Endothelial cell of umbilical vein (primary cell): ENCODE data around the gene CFAP210. TPM values are rescaled to one million over a fixed set of nuclear protein-coding genes. Genes with fewer than 3 reads are reported as not detected.

Source experiments
- BruUV-seq: library from RNA; stranded (reverse); fragments of 400-500 nt; replicated peaks from 2 replicates; lab custom pipeline; 2021; lab: Mats Ljungman, UMichigan
- CTCF ChIA-PET: fragments of 300-600, 350-600 bp; sonication (Branson Sonifier 250); formaldehyde crosslinking; loops from one replicate; lab custom pipeline; 2021; ENCODE audit warnings: antibody characterized with exemption, inconsistent platforms; lab: Charles Lee
- POLR2A ChIA-PET: fragments of 300-600, 350-600 bp; sonication (Branson Sonifier 250); formaldehyde crosslinking; loops from one replicate; lab custom pipeline; 2021; ENCODE audit warnings: antibody characterized with exemption, inconsistent platforms; lab: Charles Lee
- DNase-seq: peaks from one replicate; pipeline ENCODE4 v3.0.0-alpha.2; 2011; ENCODE audit warnings: low read depth, low spot score
- FAIRE-seq: peaks from 2 replicates; lab custom pipeline; 2011; peaks lifted over from hg19 to GRCh38; lab: Jason Lieb, UNC
- H2AFZ ChIP-seq: 2 replicates; pipeline ENCODE4 v1.6.0; 2012; ENCODE audit warnings: low read depth, low read length, control low read depth, inconsistent platforms
- H3K27ac ChIP-seq: 2 replicates; pipeline ENCODE4 v1.5.1; 2011; ENCODE audit warnings: low read depth, mild to moderate bottlenecking, control low read depth, low read length, moderate library complexity; ENCODE audit not compliant: insufficient read depth
- H3K27me3 ChIP-seq, 2 experiments: 2 replicates each; pipeline versions ENCODE4 v1.6.0 to v1.6.1; 2011; ENCODE audit warnings: low read length in 2 of 2, mixed read lengths in 1 of 2; ENCODE audit not compliant: control insufficient read depth in 2 of 2, insufficient read depth in 2 of 2
- H3K36me3 ChIP-seq, 2 experiments: 2 replicates in 1 of 2; 3 replicates in 1 of 2; pipeline ENCODE4 v1.5.1; 2011; ENCODE audit warnings: low read length in 2 of 2, mild to moderate bottlenecking in 1 of 2, moderate library complexity in 1 of 2; ENCODE audit not compliant: control insufficient read depth in 2 of 2, insufficient read depth in 2 of 2; ENCODE audit errors: extremely low read depth in 1 of 2
- H3K4me1 ChIP-seq: 3 replicates; pipeline ENCODE4 v1.5.1; 2011; ENCODE audit warnings: mild to moderate bottlenecking, low read length; ENCODE audit not compliant: control insufficient read depth, insufficient read depth; ENCODE audit errors: extremely low read depth
- H3K4me2 ChIP-seq: 2 replicates; pipeline ENCODE4 v1.6.1; 2011; ENCODE audit warnings: low read length, control low read depth, mixed read lengths; ENCODE audit not compliant: insufficient read depth
- H3K4me3 ChIP-seq, 3 experiments: fragments of 200-600 bp in 1 of 3; sonication (generic), shearing (Covaris generic) in 1 of 3; replicated peaks in 1 of 3; 2 replicates each; pipeline ENCODE4 v1.5.1; 2011 to 2016; ENCODE audit warnings: control low read depth in 3 of 3, low read length in 3 of 3, mild to moderate bottlenecking in 2 of 3, inconsistent platforms in 1 of 3, low read depth in 1 of 3, moderate library complexity in 1 of 3; ENCODE audit not compliant: insufficient read depth in 1 of 3
- H3K79me2 ChIP-seq: 2 replicates; pipeline ENCODE4 v1.6.0; 2012; ENCODE audit warnings: low read length, inconsistent platforms; ENCODE audit not compliant: control insufficient read depth, insufficient read depth
- H3K9ac ChIP-seq: replicated peaks from 2 replicates; pipeline ENCODE3; 2011; ENCODE audit warnings: low read length, control low read depth; ENCODE audit not compliant: insufficient read depth; ENCODE audit errors: extremely low read depth
- H3K9me1 ChIP-seq: replicated peaks from 3 replicates; pipeline ENCODE4 v1.6.0; 2011; ENCODE audit warnings: mild to moderate bottlenecking, low read length; ENCODE audit not compliant: control insufficient read depth, insufficient read depth; ENCODE audit errors: extremely low read depth
- H3K9me3 ChIP-seq: replicated peaks from 2 replicates; pipeline ENCODE4 v1.5.1; 2012; ENCODE audit warnings: low read length, inconsistent platforms; ENCODE audit not compliant: control insufficient read depth, insufficient read depth
- H4K20me1 ChIP-seq: replicated peaks from 2 replicates; pipeline ENCODE3; 2011; ENCODE audit warnings: mild to moderate bottlenecking, low read length; ENCODE audit not compliant: control insufficient read depth, insufficient read depth; ENCODE audit errors: extremely low read depth
- FOS ChIP-seq: IDR thresholded peaks from 2 replicates; pipeline ENCODE4 v1.6.1; 2011; ENCODE audit warnings: mild to moderate bottlenecking, low read length, moderate library complexity, borderline replicate concordance; ENCODE audit not compliant: insufficient read depth
- GATA2 ChIP-seq: IDR thresholded peaks from 2 replicates; pipeline ENCODE4 v1.7.0; 2011; ENCODE audit warnings: low read depth, mild to moderate bottlenecking, moderate library complexity, mixed read lengths, low read length; ENCODE audit not compliant: insufficient read length, insufficient read depth
- JUN ChIP-seq: IDR thresholded peaks from 2 replicates; pipeline ENCODE4 v1.6.1; 2011; ENCODE audit warnings: borderline replicate concordance, low read depth; ENCODE audit not compliant: insufficient read length, insufficient read depth
- MAX ChIP-seq: IDR thresholded peaks from 2 replicates; pipeline ENCODE4 v1.6.1; 2011; ENCODE audit not compliant: insufficient read depth, insufficient read length
- MYC ChIP-seq: IDR thresholded peaks from one replicate; pipeline ENCODE4 v1.6.1; 2011; ENCODE audit warnings: mild to moderate bottlenecking, low read depth, low read length
- POLR2A ChIP-seq: IDR thresholded peaks from 2 replicates; pipeline ENCODE4 v1.6.1; 2012; ENCODE audit warnings: low read depth, mild to moderate bottlenecking, control low read depth, low read length
- dilution Hi-C: fragments of 300-500 bp; cut with MboI; formaldehyde crosslinking; loops from one replicate; pipeline ENCODE4 v1.15.0; 2019; ENCODE audit warnings: low sequenced_read_pairs; ENCODE audit not compliant: extremely low pct_ligation_motif_present
- intact Hi-C: fragments of 100-400 bp; cut with micrococcal nuclease; formaldehyde crosslinking; loops from one replicate; pipeline ENCODE4 v1.10.0; 2022
- polyA plus RNA-seq, 4 experiments: library from polyadenylated mRNA; depleted of rRNA in 3 of 4; stranded (reverse) in 3 of 4; unstranded in 1 of 4; fragments of >200 nt; gene quantifications; 2 replicates each; pipeline versions ENCODE4 v1.2.1 to v1.2.3, GENCODE V29; 2011 to 2012; ENCODE audit warnings: missing spikeins in 1 of 4
- total RNA-seq: library from RNA; stranded (reverse); gene quantifications from 2 replicates; pipeline ENCODE4 v1.2.3, GENCODE V29; 2021

The CFAP210 gene
- total and polyA plus RNA-seq, 2 donors (not counting 3 experiments of a cell fraction or from before 2014, with no cell fraction given): not detected

GRCh38 chr2:169672406-169672805, 21.8 kb downstream of the CFAP210 start:
- Histone ChIP-seq H3K4me2 (no peak overlapping the region), H3K4me1 (no peaks in the 10 kb centered on the region), H3K36me3 (no peaks in the 10 kb centered on the region), H2AFZ (no peak overlapping the region), H4K20me1 (no peaks in the 10 kb centered on the region), H3K27me3 (peaks cover 1 to 3% of the 10 kb centered on the region in 2 experiments), H3K79me2 (no peaks in the 10 kb centered on the region), H3K9me1 (no peaks in the 10 kb centered on the region), H3K9ac (no peak overlapping the region), H3K9me3 (no peaks in the 10 kb centered on the region), H3K4me3 (no peak overlapping the region), H3K27ac (no peak overlapping the region)
- CTCF ChIA-PET: interaction anchor here (1.3 kb wide), 1 partner anchor 8 kb away, joined by 3 read pairs; no protein-coding TSS in a partner anchor
- no peak for TF ChIP-seq GATA2
- no peak for TF ChIP-seq MAX
- no peak for TF ChIP-seq MYC
- no peak for TF ChIP-seq JUN
- TF ChIP-seq POLR2A: no peak
- dilution Hi-C loops (no loop called here), intact Hi-C loops (no loop called here)
- FAIRE-seq (no peak), DNase-seq (no peak)
- BruUV-seq: no TSS peak
- POLR2A ChIA-PET: no interaction called here

- Histone ChIP-seq H3K9me3 (no peaks in the 10 kb centered on the region), H3K4me2 (no peak overlapping the region), H3K36me3 (no peaks in the 10 kb centered on the region), H4K20me1 (no peaks in the 10 kb centered on the region), H3K27me3 (peaks cover 2 to 3% of the 10 kb centered on the region in 2 experiments), H3K4me1 (no peaks in the 10 kb centered on the region), H3K9me1 (no peaks in the 10 kb centered on the region), H3K9ac (no peak overlapping the region), H3K4me3 (no peak overlapping the region), H3K79me2 (no peaks in the 10 kb centered on the region), H3K27ac (no peak overlapping the region), H2AFZ (no peak overlapping the region)
- no peak for TF ChIP-seq MAX
- no peak for TF ChIP-seq GATA2
- no peak for TF ChIP-seq MYC
- no peak for TF ChIP-seq JUN
- no peak for TF ChIP-seq POLR2A
- TF ChIP-seq FOS: no peak
- intact Hi-C loops (no loop called here), dilution Hi-C loops (no loop called here)
- CTCF ChIA-PET: no interaction called here
- POLR2A ChIA-PET: no interaction called here
- no peak for DNase-seq
- no TSS peak for BruUV-seq
- FAIRE-seq: no peak
These were observed 23.3 kb downstream of the CFAP210 start for GRCh38 chr2:169670937-169671336.
